ENCODE results near the gene CSF1R.

CSF1R gene

GRCh38 chr5:150077996-150078801, 8.2 kb downstream of the CSF1R start:
- in situ Hi-C loops (cut with MboI; ENCODE audit: low pct_unique_long_range_greater_than_20kb, low sequenced_read_pairs, unreplicated experiment) = no loop called here
- no peak for DNase-seq (ENCODE audit: low spot score)

GRCh38 chr5:150077060-150077459, 9.3 kb downstream of the CSF1R start:
- TF ChIP-seq CTCF (IDR thresholded peaks at IDR 0.05; ENCODE audit: extremely low read depth, insufficient read depth, missing control alignments) = no peak
- in situ Hi-C loops (cut with MboI; ENCODE audit: low pct_unique_long_range_greater_than_20kb, low sequenced_read_pairs, unreplicated experiment) = no loop called here

More at GRCh38 chr5:150077996-150078801, 8.2 kb downstream of the CSF1R start:
- TF ChIP-seq CTCF (IDR thresholded peaks at IDR 0.05; ENCODE audit: extremely low read depth, insufficient read depth, missing control alignments) = no peak

GRCh38 chr5:150075806-150076205, 10.5 kb downstream of the CSF1R start:
- in situ Hi-C loops (cut with MboI; ENCODE audit: low pct_unique_long_range_greater_than_20kb, low sequenced_read_pairs, unreplicated experiment) = no loop called here

More at GRCh38 chr5:150077060-150077459, 9.3 kb downstream of the CSF1R start:
- DNase-seq (ENCODE audit: low spot score) = no peak

GRCh38 chr5:150075233-150075632, 11.1 kb downstream of the CSF1R start:
- no peak for TF ChIP-seq CTCF (IDR thresholded peaks at IDR 0.05; ENCODE audit: extremely low read depth, insufficient read depth, missing control alignments)

More at GRCh38 chr5:150075806-150076205, 10.5 kb downstream of the CSF1R start:
- no peak for DNase-seq (ENCODE audit: low spot score)
- TF ChIP-seq CTCF (IDR thresholded peaks at IDR 0.05; ENCODE audit: extremely low read depth, insufficient read depth, missing control alignments) = peak; percentile 28

GRCh38 chr5:150073677-150074076, 12.7 kb downstream of the CSF1R start:
- no peak for TF ChIP-seq CTCF (IDR thresholded peaks at IDR 0.05; ENCODE audit: extremely low read depth, insufficient read depth, missing control alignments)
- no peak for DNase-seq (ENCODE audit: low spot score)
- in situ Hi-C loops (cut with MboI; ENCODE audit: low pct_unique_long_range_greater_than_20kb, low sequenced_read_pairs, unreplicated experiment) = no loop called here

More at GRCh38 chr5:150075233-150075632, 11.1 kb downstream of the CSF1R start:
- no peak for DNase-seq (ENCODE audit: low spot score)
- in situ Hi-C loops (cut with MboI; ENCODE audit: low pct_unique_long_range_greater_than_20kb, low sequenced_read_pairs, unreplicated experiment) = no loop called here

- DNase-seq (ENCODE audit: low spot score) = no peak
- TF ChIP-seq CTCF (IDR thresholded peaks at IDR 0.05; ENCODE audit: extremely low read depth, insufficient read depth, missing control alignments) = no peak
- in situ Hi-C loops (cut with MboI; ENCODE audit: low pct_unique_long_range_greater_than_20kb, low sequenced_read_pairs, unreplicated experiment) = no loop called here
Observed at GRCh38 chr5:150073086-150073625, 13.2 kb downstream of the CSF1R start.

Measured in GM13977 (cell line).